ENCODE data around the gene PSTPIP1. TPM values are rescaled to one million over a fixed set of nuclear protein-coding genes. Genes with fewer than 3 reads are reported as not detected.

The PSTPIP1 gene
- total and polyA plus RNA-seq, 2 experiments from 2014 or later = 0.80 to 3.7 TPM

GRCh38 chr15:76999996-77000395, 5.1 kb downstream of the PSTPIP1 start:
- no peaks in the 10 kb centered on the region for H3K36me3 ChIP-seq (ENCODE audit: insufficient read depth)
- no peak overlapping the region for H3K4me3 Mint-ChIP-seq

More at GRCh38 chr15:76999996-77000395, 5.1 kb downstream of the PSTPIP1 start:
- H3F3A ChIP-seq (replicated peaks; ENCODE audit: low read depth) = no peaks in the 10 kb centered on the region
- H3K27me3 Mint-ChIP-seq (ENCODE audit: insufficient read depth, low read depth, poor library complexity) = peaks cover 6% of the 10 kb centered on the region
- no peaks in the 10 kb centered on the region for H3K79me2 ChIP-seq (replicated peaks; ENCODE audit: insufficient read depth)
- no peaks in the 10 kb centered on the region for H4K20me1 ChIP-seq (replicated peaks; ENCODE audit: insufficient read depth)
- no peaks in the 10 kb centered on the region for H3K4me1 Mint-ChIP-seq
- H3K9me2 ChIP-seq (ENCODE audit: insufficient read depth) = no peaks in the 10 kb centered on the region
- no peak overlapping the region for H3K27ac Mint-ChIP-seq
- H3K4me3 ChIP-seq = no peak overlapping the region
- no peaks in the 10 kb centered on the region for H3K27me3 ChIP-seq (ENCODE audit: insufficient read depth)
- no peak overlapping the region for H3K27ac ChIP-seq (ENCODE audit: low read depth)
- ATAC-seq (no peak), DNase-seq (ENCODE audit: low spot score) (no peak)
- no peaks in the 10 kb centered on the region for H3K9me3 Mint-ChIP-seq
- H3K4me2 ChIP-seq = no peak overlapping the region
- H3K36me3 Mint-ChIP-seq (ENCODE audit: low read depth) = no peaks in the 10 kb centered on the region
- no peak overlapping the region for H2AFZ ChIP-seq
- no peaks in the 10 kb centered on the region for H3K4me1 ChIP-seq (ENCODE audit: insufficient read depth)
- no peak for TF ChIP-seq ZNF114 (CRISPR knock-in tag; IDR thresholded peaks at IDR 0.05)
- TF ChIP-seq CREB1 (CRISPR knock-in tag; IDR thresholded peaks at IDR 0.05; ENCODE audit: low read depth) = no peak
- TF ChIP-seq CTCF (conservative IDR thresholded peaks at IDR 0.05; ENCODE audit: low read depth in 2 of 2) = no peak
- TF ChIP-seq JUNB (IDR thresholded peaks at IDR 0.05; ENCODE audit: unreplicated experiment) = no peak
- no peak for TF ChIP-seq STAT1 (IDR thresholded peaks at IDR 0.05; ENCODE audit: unreplicated experiment)
- no peak for TF ChIP-seq POLR2AphosphoS5 (IDR thresholded peaks at IDR 0.05; ENCODE audit: low read depth)
- no peak for TF ChIP-seq ZNF331 (CRISPR knock-in tag; IDR thresholded peaks at IDR 0.05; ENCODE audit: low read depth)
- no peak for TF ChIP-seq NANOG (IDR thresholded peaks at IDR 0.05; ENCODE audit: borderline replicate concordance)
- TF ChIP-seq REST (IDR thresholded peaks at IDR 0.05; ENCODE audit: unreplicated experiment) = no peak
- TF ChIP-seq ZNF462 (CRISPR knock-in tag; IDR thresholded peaks at IDR 0.05) = no peak
- no peak for TF ChIP-seq EZH2phosphoT487 (IDR thresholded peaks at IDR 0.05; ENCODE audit: unreplicated experiment)
- no peak for TF ChIP-seq EZH2 (IDR thresholded peaks at IDR 0.05; ENCODE audit: low read depth, unreplicated experiment)
- TF ChIP-seq ETS1 (IDR thresholded peaks at IDR 0.05) = no peak
